Measurements from ENCODE around the gene GPHN.

The GPHN gene

GRCh38 chr14:66652525-66653106 is 144.7 kb downstream of the GPHN start:
- Mint-ChIP-seq H3K4me1 (peaks cover 9% of the 10 kb centered on the region), H3K27ac (no peak overlapping the region), H3K27me3 (ENCODE audit: low read depth) (no peaks in the 10 kb centered on the region), H3K4me3 (no peak overlapping the region), H3K9me3 (peaks cover 16% of the 10 kb centered on the region), H3K36me3 (ENCODE audit: low read depth) (peaks cover 18% of the 10 kb centered on the region)
- no peak for TF ChIP-seq CTCF (IDR thresholded peaks at IDR 0.05; ENCODE audit: unreplicated experiment in 3 of 3)

- peaks cover 52% of the 10 kb centered on the region for H3K36me3 Mint-ChIP-seq (ENCODE audit: low read depth)
- TF ChIP-seq CTCF (IDR thresholded peaks at IDR 0.05; ENCODE audit: unreplicated experiment in 3 of 3) = no peak
- H3K9me3 Mint-ChIP-seq = peaks cover 48% of the 10 kb centered on the region
- H3K4me1 Mint-ChIP-seq = no peaks in the 10 kb centered on the region
- H3K27ac Mint-ChIP-seq = no peak overlapping the region
- H3K4me3 Mint-ChIP-seq = no peak overlapping the region
- H3K27me3 Mint-ChIP-seq (ENCODE audit: low read depth) = no peaks in the 10 kb centered on the region
Measured at GRCh38 chr14:66657780-66658179, 149.8 kb downstream of the GPHN start.

- Mint-ChIP-seq H3K36me3 (ENCODE audit: low read depth) (peaks cover 54% of the 10 kb centered on the region), H3K9me3 (peaks cover 58% of the 10 kb centered on the region), H3K27ac (no peak overlapping the region), H3K27me3 (ENCODE audit: low read depth) (no peaks in the 10 kb centered on the region), H3K4me1 (no peaks in the 10 kb centered on the region), H3K4me3 (no peak overlapping the region)
- TF ChIP-seq CTCF (IDR thresholded peaks at IDR 0.05; ENCODE audit: unreplicated experiment in 3 of 3) = no peak
Measured at GRCh38 chr14:66662374-66662773, 154.4 kb downstream of the GPHN start.

GRCh38 chr14:66677780-66678179 is 169.8 kb downstream of the GPHN start:
- Mint-ChIP-seq H3K27ac (no peak overlapping the region), H3K4me3 (no peak overlapping the region)

GRCh38 chr14:66680216-66680615 is 172.3 kb downstream of the GPHN start:
- H3K27ac Mint-ChIP-seq = no peak overlapping the region
- no peak overlapping the region for H3K4me3 Mint-ChIP-seq
- H3K27me3 Mint-ChIP-seq (ENCODE audit: low read depth) = no peaks in the 10 kb centered on the region
- H3K4me1 Mint-ChIP-seq = no peaks in the 10 kb centered on the region
- H3K36me3 Mint-ChIP-seq (ENCODE audit: low read depth) = peaks cover 72% of the 10 kb centered on the region
- no peak for TF ChIP-seq CTCF (IDR thresholded peaks at IDR 0.05; ENCODE audit: unreplicated experiment in 3 of 3)
- H3K9me3 Mint-ChIP-seq = peaks cover 61% of the 10 kb centered on the region

More at GRCh38 chr14:66677780-66678179, 169.8 kb downstream of the GPHN start:
- H3K9me3 Mint-ChIP-seq = peaks cover 63% of the 10 kb centered on the region
- TF ChIP-seq CTCF (IDR thresholded peaks at IDR 0.05; ENCODE audit: unreplicated experiment in 3 of 3) = no peak
- peaks cover 67% of the 10 kb centered on the region for H3K36me3 Mint-ChIP-seq (ENCODE audit: low read depth)
- no peaks in the 10 kb centered on the region for H3K27me3 Mint-ChIP-seq (ENCODE audit: low read depth)
- H3K4me1 Mint-ChIP-seq = no peaks in the 10 kb centered on the region

- H3K9me3 Mint-ChIP-seq = peaks cover 2% of the 10 kb centered on the region
- H3K36me3 Mint-ChIP-seq (ENCODE audit: low read depth) = peaks cover 16% of the 10 kb centered on the region
- TF ChIP-seq CTCF (IDR thresholded peaks at IDR 0.05; ENCODE audit: unreplicated experiment in 3 of 3) = no peak
- H3K4me1 Mint-ChIP-seq = no peaks in the 10 kb centered on the region
- no peak overlapping the region for H3K27ac Mint-ChIP-seq
- no peaks in the 10 kb centered on the region for H3K27me3 Mint-ChIP-seq (ENCODE audit: low read depth)
- no peak overlapping the region for H3K4me3 Mint-ChIP-seq
Measured at GRCh38 chr14:66696326-66696725, 188.4 kb downstream of the GPHN start.

Data from nephron (organoid).